Fibroblast of mammary gland (primary cell): Measurements from ENCODE around the gene SERPINI2.

Experiments used
- DNase-seq: peaks from one replicate; pipeline ENCODE4 v3.0.0-alpha.2; 2010; ENCODE audit warnings: low read depth
- H3K4me3 ChIP-seq: 2 replicates; pipeline ENCODE4 v1.5.1; 2011; ENCODE audit warnings: low read depth, mild to moderate bottlenecking, low read length, moderate library complexity; ENCODE audit not compliant: control insufficient read depth
- TF ChIP-seq, protein P1 (sequence below): conservative IDR thresholded peaks from 2 replicates; pipeline ENCODE4 v1.5.1; 2011; ENCODE audit warnings: low read depth, low read length, inconsistent platforms; ENCODE audit not compliant: control insufficient read depth, insufficient read depth

Gene SERPINI2, protein sequence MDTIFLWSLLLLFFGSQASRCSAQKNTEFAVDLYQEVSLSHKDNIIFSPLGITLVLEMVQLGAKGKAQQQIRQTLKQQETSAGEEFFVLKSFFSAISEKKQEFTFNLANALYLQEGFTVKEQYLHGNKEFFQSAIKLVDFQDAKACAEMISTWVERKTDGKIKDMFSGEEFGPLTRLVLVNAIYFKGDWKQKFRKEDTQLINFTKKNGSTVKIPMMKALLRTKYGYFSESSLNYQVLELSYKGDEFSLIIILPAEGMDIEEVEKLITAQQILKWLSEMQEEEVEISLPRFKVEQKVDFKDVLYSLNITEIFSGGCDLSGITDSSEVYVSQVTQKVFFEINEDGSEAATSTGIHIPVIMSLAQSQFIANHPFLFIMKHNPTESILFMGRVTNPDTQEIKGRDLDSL

DNA sequence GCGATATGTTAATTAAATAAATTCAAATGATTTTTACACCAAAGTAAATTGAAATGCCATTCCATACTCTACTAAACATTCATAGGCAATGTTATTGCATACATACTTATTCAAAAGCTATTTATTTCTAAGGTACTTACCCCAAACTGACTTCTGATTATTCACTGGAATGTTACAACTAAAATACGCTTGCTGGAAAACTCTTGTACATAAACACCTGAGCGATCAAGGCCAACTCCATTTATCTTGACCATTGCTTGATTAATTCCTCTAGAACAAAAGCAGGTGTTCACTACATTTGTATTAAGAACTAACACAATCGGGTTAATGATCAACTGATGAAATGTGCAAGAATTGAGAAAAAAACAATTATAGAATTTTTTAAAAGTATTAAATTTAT lies at the start of gene SERPINI2:
TSS of gene SERPINI2 (minus strand) at position 180 of the 400 bp plus-strand sequence. CDS start 2,208 bp downstream, outside the sequence.
- TF ChIP-seq, protein P1, sequence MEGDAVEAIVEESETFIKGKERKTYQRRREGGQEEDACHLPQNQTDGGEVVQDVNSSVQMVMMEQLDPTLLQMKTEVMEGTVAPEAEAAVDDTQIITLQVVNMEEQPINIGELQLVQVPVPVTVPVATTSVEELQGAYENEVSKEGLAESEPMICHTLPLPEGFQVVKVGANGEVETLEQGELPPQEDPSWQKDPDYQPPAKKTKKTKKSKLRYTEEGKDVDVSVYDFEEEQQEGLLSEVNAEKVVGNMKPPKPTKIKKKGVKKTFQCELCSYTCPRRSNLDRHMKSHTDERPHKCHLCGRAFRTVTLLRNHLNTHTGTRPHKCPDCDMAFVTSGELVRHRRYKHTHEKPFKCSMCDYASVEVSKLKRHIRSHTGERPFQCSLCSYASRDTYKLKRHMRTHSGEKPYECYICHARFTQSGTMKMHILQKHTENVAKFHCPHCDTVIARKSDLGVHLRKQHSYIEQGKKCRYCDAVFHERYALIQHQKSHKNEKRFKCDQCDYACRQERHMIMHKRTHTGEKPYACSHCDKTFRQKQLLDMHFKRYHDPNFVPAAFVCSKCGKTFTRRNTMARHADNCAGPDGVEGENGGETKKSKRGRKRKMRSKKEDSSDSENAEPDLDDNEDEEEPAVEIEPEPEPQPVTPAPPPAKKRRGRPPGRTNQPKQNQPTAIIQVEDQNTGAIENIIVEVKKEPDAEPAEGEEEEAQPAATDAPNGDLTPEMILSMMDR = no peak
- no peak within 1 kb of the TSS for H3K4me3 ChIP-seq
- DNase-seq = no peak

DNA sequence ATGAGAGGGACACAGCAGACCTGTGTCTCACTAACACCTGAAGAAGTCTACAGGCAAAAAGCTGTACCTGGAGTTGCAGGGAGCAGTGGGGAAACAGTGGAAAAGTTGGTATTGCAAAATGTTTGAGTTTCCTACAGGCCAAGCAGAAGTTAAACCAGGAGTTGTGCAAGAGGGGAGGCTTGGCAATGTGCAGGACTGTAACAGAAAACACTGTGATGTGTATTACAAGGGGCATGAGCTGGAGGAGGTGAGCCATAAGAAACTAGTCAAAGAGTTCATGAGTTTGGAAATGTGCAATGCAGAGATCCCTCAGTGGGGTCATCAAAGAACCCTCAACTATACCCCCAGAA lies 47.1 kb upstream of the SERPINI2 start:
- no peak overlapping the region for H3K4me3 ChIP-seq
- DNase-seq = no peak

DNA sequence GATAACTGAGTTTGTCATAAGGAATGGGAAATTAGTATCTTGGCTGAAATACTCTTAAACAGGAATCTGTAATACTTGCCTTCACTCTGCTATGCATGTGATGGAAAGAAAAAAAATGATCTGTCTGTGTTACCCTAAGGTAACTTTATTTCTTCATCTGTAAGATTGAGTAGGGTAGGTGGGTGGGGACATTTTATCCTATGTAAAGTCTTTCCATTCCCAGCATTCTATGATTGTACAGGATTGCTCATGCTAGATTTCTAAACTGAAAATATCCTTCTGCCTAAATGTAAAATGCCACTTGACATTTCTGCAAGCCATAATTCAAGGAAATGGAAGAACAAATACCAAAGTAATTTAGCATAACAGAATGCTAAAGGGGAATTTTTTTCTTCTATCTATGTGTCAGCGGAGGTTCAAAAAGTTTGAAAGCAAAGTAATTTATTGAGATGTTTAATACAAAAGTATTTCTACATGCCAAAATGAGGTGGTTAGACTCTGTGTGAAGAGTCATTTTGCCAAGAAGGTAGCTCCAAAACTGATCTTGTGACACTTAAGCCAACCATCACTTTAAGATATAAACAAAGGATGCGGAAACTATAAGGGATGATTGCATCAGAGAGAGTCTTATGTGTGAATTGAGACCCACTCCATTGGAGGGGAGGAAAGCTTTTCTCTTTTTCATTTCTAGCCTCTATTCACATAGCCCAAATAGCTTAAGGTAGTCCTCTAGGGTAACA lies 46.6 kb upstream of the SERPINI2 start:
- TF ChIP-seq, protein P1 = no peak
- H3K4me3 ChIP-seq = no peak overlapping the region
- no peak for DNase-seq

More for the DNA sequence above, 47.1 kb upstream of the SERPINI2 start:
- TF ChIP-seq, protein P1 = no peak

DNA sequence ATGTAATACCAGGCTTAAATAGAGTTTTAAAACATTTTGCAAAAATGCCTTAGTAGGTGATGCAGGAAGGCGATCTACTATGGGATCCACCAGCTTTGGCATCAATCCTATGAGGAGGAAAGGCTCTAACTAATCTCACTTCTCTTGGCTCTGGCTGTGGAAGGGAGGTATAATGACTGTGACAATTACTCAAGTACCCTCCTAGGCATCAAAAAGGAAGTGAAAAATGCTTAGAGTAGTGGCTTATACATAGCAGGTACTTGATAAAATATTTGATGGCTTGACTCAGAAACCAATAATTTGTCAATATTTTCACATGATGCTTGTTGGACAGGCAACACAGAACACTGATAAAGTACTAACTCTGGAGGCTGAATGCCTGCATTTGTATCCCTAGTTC lies 34.1 kb upstream of the SERPINI2 start:
- TF ChIP-seq, protein P1 = no peak
- H3K4me3 ChIP-seq = no peak overlapping the region
- DNase-seq = no peak

DNA sequence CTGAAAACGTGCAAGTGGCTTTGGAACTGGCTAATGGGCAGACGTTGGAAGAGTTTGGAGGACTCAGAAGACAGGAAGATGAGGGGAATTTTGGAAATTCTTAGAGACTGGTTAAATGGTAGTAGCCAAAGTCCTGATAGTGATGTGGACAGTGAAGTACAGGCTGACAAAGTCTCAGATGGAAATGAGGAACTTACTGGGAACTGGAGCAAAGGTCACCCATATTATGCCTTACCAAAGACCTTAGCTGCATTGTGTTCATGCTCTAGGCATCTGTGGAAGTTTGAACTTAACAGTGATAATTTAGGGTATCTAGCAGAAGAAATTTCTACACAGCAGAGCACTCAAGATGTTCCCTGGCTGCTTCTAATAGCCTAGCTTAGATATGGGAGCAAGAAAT lies 28.6 kb upstream of the SERPINI2 start:
- TF ChIP-seq, protein P1 = no peak
- H3K4me3 ChIP-seq = no peak overlapping the region
- DNase-seq = no peak

DNA sequence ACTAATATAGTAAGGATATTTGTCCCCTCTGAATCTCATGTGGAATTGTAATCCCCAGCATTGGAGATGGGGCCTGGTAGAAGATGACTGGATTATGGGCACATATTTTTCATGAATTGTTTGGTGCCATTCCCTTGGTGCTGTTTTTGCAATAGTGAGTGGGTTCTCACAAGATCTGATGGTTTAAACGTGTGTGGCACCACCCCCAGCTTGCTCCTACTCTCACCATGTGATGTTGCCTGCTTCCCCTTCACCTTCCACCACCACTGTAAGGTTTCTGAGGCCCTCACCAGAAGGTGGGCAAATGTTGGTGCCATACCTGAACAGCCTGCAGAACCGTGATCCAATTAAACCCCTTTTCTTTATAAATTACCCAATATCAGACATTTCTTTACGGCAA lies 28.1 kb upstream of the SERPINI2 start:
- TF ChIP-seq, protein P1 = no peak
- DNase-seq = no peak
- H3K4me3 ChIP-seq = no peak overlapping the region
